HG03045 (cell line): ENCODE measurements around the gene UMODL1.
"Not testable (repeated sequence)": the region's sequence is repeated elsewhere in the genome, so short reads cannot be mapped to it uniquely, and the experiment has no call there.

Source experiments
- ATAC-seq: cut with Tn5 transposase; IDR thresholded peaks from one replicate; pipeline ENCODE4 v1.9.1; 2021; ENCODE audit warnings: mild to moderate bottlenecking, moderate library complexity; ENCODE audit not compliant: unreplicated experiment

The UMODL1 gene

GRCh38 chr21:42110691-42111469 lies 39.8 kb downstream of the UMODL1 start:
- no peak for ATAC-seq

GRCh38 chr21:42111470-42111743 lies 40.3 kb downstream of the UMODL1 start:
- no peak for ATAC-seq

GRCh38 chr21:42111811-42112210 lies 40.7 kb downstream of the UMODL1 start:
- no peak for ATAC-seq

GRCh38 chr21:42112238-42112637 lies 41.1 kb downstream of the UMODL1 start:
- no peak for ATAC-seq

- ATAC-seq: no peak
These were observed 41.7 kb downstream of the UMODL1 start for GRCh38 chr21:42112857-42113256.

GRCh38 chr21:42113926-42114409 lies 42.9 kb downstream of the UMODL1 start:
- no peak for ATAC-seq

GRCh38 chr21:42114646-42115045 lies 43.5 kb downstream of the UMODL1 start:
- ATAC-seq: no peak

- no peak for ATAC-seq
These were observed 44.1 kb downstream of the UMODL1 start for GRCh38 chr21:42115136-42115683.

GRCh38 chr21:42116551-42116950 lies 45.4 kb downstream of the UMODL1 start:
- not testable (repeated sequence) for ATAC-seq

- ATAC-seq: no peak
These were observed 46.3 kb downstream of the UMODL1 start for GRCh38 chr21:42117229-42117966.

- no peak for ATAC-seq
These were observed 47.1 kb downstream of the UMODL1 start for GRCh38 chr21:42117967-42118780.

- ATAC-seq: no peak
These were observed 47.8 kb downstream of the UMODL1 start for GRCh38 chr21:42118901-42119300.

- ATAC-seq: no peak
These were observed 49.2 kb downstream of the UMODL1 start for GRCh38 chr21:42120101-42120902.

GRCh38 chr21:42120903-42121535 lies 49.9 kb downstream of the UMODL1 start:
- ATAC-seq: no peak

- ATAC-seq: no peak
These were observed 50.7 kb downstream of the UMODL1 start for GRCh38 chr21:42121794-42122193.

- ATAC-seq: no peak
These were observed 51.3 kb downstream of the UMODL1 start for GRCh38 chr21:42122398-42122797.

- ATAC-seq: no peak
These were observed 51.7 kb downstream of the UMODL1 start for GRCh38 chr21:42122808-42123207.

- ATAC-seq: no peak
These were observed 52.2 kb downstream of the UMODL1 start for GRCh38 chr21:42123219-42123908.

GRCh38 chr21:42124081-42124480 lies 53.0 kb downstream of the UMODL1 start:
- no peak for ATAC-seq
